DMS53 treated with DMSO at 0.1 percent for 48 hours (cell line): ENCODE data around the gene DNAJC9.

Source experiments
- DNase-seq: peaks from one replicate; lab custom pipeline; 2025; ENCODE audit not compliant: unreplicated experiment; lab: John Stamatoyannopoulos, UW

DNAJC9 gene

DNA sequence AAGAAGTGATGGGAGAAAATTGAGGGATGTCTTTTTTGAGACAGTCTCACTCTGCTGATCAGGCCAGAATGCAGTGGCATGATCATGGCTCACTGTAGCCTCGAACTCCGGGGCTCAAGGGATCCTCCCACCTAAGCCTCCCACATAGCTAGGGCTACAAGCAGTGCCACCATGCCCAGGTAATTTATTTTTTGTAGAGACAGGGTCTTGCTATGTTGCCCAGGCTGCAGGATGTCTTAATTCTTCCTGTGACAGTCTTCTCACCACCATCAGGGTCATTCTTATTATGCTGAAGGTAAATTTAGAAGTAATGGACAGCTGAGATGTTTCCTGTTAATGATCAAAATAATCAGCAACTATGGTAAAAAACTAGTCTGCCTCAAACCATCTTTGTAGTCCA lies 7.1 kb downstream of the DNAJC9 start:
- DNase-seq: no peak

DNA sequence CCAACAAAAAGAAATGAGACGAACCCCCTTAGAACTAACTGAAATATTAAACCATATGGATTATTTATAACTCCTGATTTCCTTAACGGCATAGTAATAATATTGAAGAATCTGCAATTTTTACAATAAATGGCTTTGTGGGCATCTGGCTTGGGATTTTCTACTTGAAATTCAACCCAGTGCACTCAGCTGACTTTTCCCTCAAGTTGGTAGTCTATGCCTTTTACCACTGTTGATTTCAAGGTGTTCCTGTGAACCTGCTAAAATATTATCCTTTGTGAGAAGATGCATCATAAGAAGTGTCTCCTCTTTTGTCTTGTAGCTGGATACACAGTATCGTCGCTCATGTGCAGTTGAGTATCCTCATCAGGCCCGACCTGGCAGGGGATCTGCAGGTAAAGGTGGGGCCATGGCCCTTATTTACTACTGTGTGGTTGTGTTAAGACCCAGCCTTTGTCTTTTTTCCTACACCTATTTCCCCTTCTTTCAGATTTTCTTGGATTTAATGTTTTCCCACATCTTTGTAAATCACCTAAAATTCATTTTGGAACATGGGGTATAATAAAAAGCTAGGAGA lies 8.0 kb downstream of the DNAJC9 start:
- no peak for DNase-seq

DNA sequence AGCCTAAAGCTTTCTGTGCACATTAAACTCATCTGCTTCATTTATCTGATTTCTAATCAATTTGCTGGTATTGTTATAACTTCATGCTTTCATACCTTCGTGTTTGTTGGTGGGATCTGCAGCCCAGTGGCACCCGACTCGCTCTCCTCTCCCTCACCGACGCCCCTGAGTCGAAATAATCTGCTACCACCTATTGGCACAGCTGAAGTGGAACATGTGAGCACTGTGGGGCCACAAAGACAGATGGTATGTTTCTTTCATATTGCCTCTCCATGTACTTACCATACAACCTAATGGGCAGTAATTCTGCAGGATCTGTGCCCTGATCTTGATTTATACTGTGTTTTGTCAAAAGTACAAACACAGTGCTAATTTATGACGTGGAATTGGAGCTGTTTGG lies 12.4 kb downstream of the DNAJC9 start:
- no peak for DNase-seq

- DNase-seq: no peak
These were observed 13.2 kb downstream of the DNAJC9 start for GRCh38 chr10:73233883-73234282.

GRCh38 chr10:73232887-73233286 lies 14.2 kb downstream of the DNAJC9 start:
- no peak for DNase-seq

GRCh38 chr10:73229567-73229966 lies 17.5 kb downstream of the DNAJC9 start:
- DNase-seq: no peak

GRCh38 chr10:73228247-73228646 lies 18.8 kb downstream of the DNAJC9 start:
- DNase-seq: no peak

DNA sequence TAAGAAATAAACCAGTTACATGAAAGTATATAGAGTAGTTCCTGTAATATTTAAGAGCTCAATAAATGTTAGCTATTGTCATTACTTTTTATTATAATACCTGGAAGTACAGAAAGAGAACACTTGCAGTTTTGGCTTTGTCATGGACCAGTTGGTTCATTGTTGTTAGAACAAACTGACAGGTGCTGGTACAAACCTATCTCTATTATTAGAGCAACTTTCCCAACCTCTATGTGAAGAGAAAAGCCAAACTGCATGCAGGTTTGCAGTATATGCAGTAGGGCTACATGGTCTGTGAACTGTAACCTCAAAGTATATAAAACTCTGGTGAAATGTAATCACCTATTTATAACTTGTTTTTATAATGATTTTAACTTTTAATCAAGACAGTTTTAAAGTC lies 20.4 kb downstream of the DNAJC9 start:
- DNase-seq: no peak

DNA sequence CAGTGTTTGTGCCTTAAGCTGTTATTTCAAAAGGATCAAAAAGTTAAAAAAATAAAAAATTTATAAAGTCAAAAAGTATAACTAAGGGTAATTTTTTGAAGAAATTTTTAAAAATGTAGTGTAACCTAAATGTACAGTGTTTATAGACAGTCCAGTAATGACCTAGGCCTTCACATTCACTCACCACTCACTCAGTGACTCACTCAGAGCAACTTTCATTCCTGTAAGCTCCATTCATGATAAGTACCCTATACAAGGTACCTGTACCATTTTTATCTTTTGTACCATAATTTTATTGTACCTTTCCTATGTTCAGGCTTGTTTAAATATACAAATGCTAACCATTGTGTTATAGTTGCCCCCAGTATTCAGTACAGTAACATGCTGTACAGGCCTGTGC lies 21.5 kb downstream of the DNAJC9 start:
- DNase-seq: no peak

- DNase-seq: no peak
These were observed 26.1 kb downstream of the DNAJC9 start for GRCh38 chr10:73220989-73221388.

GRCh38 chr10:73219384-73219783 lies 27.7 kb downstream of the DNAJC9 start:
- DNase-seq: no peak

DNA sequence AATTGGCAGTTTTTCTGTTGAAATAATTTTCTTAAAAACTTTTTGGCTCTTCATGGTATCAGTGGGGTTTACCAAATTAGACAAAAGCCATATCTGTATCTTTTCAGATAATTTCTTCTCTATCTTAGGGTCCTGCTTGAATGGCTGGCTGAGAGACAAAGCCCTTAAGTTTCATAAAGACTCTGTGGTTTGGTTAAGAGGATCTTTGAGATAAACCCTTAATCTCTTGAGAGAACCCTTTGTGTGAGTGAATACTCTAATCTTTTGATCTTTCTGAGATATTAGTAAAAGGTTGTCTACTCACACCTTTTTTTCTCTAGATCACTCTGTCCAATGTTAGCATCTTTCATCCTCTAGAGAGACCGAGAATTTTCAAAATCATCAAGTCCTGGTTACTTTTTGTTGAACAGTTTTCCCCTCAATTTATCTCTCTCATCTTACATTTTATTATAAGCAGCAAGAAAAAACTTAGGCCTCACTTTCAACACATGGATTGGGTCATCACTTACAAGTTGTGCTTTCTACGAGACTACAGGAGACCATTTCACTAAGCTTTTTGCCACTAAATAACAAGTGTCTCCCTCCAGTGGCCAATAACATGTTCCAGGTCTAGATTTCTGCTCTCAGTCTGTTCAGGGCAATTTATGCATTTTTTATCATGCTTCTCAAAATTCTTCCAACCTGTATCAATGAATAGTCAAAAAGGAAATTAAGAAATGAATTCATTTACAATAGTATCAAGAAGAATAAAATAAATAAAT lies 28.4 kb downstream of the DNAJC9 start:
- no peak for DNase-seq

GRCh38 chr10:73217628-73218027 lies 29.4 kb downstream of the DNAJC9 start:
- no peak for DNase-seq

- DNase-seq: no peak
These were observed 31.3 kb downstream of the DNAJC9 start for GRCh38 chr10:73215749-73216148.

- DNase-seq: no peak
These were observed 35.8 kb downstream of the DNAJC9 start for GRCh38 chr10:73211106-73211811.

DNA sequence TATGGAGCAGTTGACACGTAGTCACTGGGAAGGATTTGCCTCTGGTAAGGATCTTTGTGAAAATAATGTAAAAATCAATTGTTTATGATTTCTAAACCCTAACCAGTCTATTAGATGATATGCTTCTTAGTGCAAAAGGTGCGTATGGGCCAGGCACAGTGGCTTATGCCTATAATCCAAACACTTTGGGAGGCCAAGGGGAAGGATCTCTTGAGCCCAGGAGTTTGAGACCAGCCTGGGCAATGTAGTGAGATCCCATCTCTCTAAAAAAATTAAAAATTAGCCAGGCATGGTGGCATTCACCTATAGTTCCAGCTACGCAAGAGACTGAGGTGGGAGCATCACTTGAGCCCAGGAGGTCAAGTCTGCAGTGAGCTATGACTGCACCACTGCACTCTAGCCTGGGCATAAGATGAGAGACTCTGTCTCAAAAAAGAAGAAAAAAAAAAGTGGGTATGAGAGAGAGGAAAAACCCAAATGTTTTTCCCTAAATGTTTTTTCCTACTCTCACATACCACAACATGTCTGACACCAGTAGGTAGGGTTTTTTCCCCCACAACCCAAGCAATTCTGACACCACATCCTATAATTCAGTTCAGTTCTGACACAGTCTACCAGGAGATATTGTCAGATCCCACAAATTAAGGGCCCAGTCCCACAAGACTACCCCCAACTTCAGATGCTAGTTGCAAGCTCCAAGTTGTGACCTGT lies 36.5 kb downstream of the DNAJC9 start:
- DNase-seq: no peak

- DNase-seq: peak; percentile 13
These were observed 37.4 kb downstream of the DNAJC9 start for GRCh38 chr10:73209705-73210104.

DNA sequence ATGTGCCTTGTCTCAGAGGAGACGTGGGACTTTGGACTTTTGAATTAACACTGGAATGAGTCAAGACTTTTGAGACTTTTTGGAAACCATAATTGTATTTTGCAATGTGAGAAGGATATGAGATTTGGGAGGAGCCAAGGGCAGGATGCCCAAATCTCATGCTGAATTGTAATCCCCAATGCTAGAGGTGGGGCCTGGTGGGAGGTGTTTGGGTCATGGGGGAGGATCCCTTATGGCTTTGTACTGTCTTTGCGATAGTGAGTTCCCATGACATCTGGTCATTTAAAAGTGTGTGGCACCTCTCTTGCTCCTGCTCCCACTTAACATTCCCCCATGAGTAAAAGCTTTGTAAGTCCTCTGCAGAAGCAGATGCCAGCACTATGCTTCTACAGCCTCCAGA lies 39.2 kb downstream of the DNAJC9 start:
- DNase-seq: no peak

- no peak for DNase-seq
These were observed 40.7 kb downstream of the DNAJC9 start for GRCh38 chr10:73206385-73206784.

GRCh38 chr10:73205890-73206289 lies 41.2 kb downstream of the DNAJC9 start:
- no peak for DNase-seq

- DNase-seq: no peak
These were observed 42.0 kb downstream of the DNAJC9 start for GRCh38 chr10:73205081-73205480.
